CD4-positive, alpha-beta T cell treated with Interleukin-6 at 100 ng/mL for 8 hours (primary cell): ENCODE results near the gene PDE4DIP.
"Not testable (repeated sequence)": the region's sequence is repeated elsewhere in the genome, so short reads cannot be mapped to it uniquely, and the experiment has no call there.

Source experiments
- DNase-seq: peaks from one replicate; pipeline ENCODE4 v3.0.0-alpha.2; 2020; ENCODE audit warnings: mixed read lengths, low spot score

Gene PDE4DIP

DNA sequence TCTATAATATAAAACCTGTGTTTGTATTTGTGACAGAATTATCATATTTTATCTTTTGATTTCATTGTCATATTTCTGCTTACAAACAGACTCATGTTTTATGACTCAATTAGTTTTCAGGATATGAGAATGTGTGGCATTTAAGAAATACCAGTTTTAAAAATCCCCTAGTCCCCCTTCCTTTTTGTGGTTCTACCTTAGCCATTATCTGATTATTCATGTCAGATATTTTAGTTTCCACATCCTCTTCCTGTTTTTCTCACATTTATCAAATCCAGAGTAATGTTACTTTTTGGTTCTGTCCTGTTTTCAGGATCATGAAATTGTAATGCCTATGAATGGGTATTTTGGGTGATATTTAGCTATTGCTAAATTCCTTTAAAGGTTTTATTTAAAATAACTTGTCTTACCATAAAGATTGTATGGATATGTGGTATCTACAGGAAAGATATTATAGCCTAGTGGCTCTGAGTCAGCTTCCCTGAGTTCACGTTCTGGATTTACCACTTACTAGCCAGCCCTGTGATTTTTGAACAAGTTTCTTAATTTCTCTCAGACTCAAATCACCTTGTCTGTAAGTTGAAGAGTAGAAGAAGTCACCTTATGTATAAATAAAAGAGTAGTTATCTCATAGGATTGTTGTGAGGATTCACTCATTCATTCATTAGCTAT, 131.8 kb downstream of the PDE4DIP start:
- peak; percentile 1 for DNase-seq

DNA sequence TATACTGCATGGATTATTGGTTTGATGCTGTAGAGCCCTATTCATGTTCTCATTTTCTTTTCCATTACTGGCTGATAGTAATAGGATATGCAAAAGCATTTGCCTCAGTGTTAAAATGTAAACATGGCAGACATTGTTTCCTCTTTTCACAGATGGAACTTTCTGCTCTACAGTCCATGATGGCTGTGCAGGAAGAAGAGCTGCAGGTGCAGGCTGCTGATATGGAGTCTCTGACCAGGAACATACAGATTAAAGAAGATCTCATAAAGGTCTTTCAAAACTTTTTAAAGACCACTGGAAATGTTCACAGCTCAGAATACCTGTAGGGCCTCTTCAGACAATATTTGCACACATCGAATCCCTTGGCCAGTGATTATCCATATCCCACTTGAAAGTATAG, 133.6 kb downstream of the PDE4DIP start:
- DNase-seq: not testable (repeated sequence)

DNA sequence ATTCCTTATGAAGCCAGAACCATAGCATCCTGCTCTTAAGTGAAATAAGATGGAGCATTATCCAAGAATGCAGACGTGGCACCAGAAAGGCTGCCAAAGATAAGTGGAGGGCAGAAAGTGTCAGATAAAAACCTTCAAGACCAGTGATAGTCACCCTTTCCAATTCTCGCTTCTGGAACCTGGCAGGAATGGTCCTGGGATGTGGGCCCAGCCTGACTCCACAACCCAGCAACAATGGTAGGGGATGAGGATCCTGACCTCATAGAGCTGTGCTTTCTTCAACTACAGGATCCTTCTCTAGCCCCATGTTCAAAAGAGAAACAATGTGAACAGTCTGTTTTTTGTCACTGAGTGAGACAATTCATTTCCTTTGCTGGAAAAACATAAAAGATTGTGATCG, 145.2 kb downstream of the PDE4DIP start:
- not testable (repeated sequence) for DNase-seq

DNA sequence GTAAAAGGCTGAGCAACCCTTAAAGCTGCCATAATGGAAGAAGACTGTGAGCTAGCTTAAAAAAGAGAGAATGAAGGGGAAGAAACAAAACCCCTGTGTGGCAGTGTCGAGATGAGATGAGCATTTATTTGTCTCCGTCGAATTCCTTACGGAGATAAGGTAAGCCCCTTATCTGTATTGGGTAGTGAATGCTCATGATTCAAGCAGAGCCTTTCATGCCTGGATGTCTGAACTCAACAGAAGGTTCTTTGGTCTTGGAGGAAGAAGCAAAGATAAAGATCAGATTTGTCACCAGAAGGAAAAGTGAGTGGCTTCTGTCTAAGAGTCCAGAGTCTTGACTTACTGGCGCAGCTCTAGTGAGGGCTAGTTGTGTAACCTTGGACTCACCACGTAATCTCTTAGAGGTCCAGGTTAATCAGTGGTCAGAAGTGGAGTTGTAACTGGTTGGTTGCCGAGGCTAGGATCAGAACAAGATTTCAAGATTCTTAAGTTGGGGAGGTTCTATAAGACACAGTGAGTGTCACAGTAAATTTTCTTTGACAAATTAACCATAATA, 146.1 kb downstream of the PDE4DIP start:
- DNase-seq: not testable (repeated sequence)

DNA sequence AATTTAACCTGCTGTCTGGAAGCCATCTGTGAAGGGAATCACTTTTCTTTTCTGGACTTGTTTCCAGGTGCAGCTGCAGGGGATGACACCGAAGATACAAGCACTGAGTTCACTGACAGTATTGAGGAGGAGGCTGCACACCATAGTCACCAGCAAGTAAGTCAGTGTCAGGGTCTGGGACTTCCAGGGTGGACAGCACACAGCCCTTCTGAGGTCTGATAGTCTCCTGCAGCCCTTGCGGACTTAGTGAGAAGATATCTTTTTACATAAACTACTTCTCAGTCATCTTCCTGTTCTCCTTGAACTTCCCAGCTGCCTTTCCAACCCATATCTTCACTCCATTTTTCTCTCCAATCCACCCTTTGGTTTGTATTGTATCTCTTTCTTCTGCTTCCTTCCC, 147.6 kb downstream of the PDE4DIP start:
- DNase-seq: not testable (repeated sequence)

DNA sequence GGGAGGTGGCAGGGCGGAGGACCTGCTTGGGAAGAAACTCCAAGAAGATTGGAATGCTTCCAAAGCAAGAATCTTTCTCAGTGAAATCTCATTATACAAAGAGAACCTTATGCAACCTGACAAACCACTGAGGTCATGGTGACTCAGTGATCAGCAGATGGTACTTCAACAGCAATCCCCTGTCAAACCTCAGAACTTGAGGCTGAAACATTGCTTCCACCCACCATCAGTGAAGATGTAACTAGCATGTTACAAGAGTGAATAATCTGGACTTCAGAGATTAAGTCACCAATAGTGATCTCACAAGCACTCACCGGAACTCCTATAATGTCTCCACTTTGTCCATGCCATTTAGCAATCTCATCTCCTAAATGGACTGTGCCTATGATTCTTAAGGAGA, 148.1 kb downstream of the PDE4DIP start:
- not testable (repeated sequence) for DNase-seq

DNA sequence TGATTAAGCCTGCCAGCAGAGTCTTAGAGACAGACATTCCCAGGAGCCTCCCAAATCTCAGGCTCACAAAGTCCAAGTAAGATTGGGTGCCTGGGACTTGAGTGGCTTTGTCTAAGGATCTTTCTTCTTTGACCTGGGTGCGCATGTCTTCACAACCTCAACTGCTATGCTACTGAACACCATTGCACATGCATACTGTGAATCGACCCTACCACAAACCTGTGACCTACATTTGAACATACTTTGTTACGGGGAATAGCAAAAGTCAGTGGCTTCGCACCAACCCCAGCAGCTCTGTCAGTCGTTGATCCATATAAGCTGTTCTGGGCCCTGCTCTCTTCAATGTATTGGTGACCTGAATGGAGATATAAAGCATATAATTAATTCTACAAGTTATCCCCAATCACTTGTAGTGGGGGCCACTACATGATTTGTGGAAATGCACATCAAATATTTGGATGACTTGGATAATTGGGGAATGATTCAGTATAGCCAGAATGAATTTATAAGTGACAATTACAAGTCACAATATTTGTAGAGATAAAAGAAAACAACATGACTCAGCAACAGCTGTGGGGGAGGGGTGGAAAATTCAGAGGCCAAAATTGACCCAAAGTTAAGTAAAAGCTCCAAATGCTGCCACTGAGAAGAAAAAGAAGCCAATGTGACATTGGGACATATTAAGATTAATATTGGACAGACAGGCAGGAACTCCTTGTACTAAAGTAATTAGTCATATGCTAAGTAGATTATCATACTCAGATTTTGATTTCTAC, 152.4 kb downstream of the PDE4DIP start:
- DNase-seq: not testable (repeated sequence)

DNA sequence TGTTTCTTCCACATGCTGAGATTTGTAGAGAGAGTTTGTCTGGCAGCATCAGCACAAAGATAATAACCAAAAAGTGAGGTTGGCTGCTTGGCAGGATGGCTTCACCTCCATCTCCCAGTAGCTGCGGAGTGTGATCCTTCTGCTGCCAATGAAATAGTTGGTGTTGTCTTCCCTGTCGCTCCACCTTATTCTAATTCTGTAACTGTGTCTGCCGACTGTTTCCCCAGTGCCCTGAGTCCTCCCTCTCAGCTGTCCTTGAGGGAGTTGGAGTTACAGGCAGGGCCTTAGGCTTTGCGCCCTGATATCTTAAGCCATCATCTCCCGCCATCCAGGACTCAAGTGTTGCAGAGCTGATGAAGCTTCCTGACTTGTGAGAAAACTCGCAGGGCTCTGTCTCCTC, 153.2 kb downstream of the PDE4DIP start:
- DNase-seq: not testable (repeated sequence)

DNA sequence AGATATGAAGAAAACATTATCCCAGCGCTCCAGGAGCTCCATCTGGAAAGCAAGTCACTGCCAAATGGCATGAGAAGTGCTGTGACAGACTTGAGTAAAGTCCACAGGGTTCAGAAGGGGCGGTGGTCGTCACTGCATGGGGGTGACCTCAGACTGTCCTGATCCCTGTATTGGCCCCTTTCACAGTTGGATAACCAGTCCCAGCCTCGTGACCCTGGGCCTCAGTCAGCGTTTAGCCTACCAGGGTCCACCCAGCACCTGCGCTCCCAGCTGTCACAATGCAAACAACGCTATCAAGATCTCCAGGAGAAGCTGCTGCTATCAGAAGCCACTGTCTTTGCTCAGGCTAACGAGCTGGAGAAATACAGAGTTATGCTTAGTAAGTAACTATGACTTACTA, 158.4 kb downstream of the PDE4DIP start:
- DNase-seq: not testable (repeated sequence)

DNA sequence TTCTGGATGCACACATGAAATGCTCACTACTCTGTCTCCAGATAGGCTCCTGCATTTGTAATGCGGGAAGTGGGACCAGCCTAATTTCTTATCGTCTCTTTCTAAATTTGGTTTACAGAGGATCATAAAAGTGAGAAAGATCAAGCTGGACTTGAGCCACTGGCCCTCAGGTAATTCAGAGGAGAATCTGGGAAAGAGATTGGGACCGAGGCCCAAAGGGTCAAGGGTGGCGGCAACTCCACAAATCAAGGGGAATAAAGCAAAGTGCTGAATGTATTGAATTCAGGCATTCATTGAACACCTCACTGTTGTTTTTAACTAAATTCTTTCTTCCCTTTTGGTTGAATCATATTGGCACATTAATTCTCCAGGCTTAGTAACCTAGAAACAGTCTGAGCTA, 164.1 kb downstream of the PDE4DIP start:
- DNase-seq: not testable (repeated sequence)

DNA sequence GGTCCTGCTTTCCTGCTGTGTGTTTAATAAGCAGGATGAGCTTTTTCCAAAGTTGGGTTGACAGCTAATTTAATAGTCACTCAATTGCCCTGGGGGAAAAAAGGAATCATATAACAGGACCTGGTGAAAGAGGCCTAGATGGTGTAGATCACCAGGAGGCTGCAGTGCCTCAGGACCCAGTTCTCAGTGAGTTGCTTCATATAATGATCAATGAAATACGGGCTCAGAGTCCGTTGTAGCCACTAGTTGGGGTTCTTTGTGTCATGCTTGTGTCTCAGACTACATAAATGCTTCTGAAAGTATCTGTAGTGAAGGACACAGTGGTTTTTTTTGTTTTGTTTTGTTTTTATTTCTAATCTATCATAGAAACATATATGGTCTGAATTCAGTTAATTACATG, 164.5 kb downstream of the PDE4DIP start:
- DNase-seq: not testable (repeated sequence)

DNA sequence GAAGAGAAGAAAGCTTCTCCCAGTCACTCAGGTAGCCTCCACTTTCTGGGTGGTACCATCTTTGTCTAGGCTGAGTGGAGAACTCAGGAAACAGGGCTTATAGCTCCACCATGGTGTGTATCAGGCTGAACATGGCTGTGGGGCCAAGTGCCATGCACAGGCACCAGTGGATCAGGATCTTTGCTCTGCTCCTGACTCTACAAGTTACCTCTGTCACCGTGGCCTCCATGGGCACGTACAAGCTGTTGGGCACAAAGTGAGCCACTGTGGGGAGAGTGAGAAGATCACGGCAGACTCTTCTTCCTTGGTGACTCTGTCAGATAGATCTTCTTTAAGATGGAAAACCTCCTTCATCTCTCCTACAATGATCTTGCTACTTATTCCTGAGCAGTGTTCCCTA, 165.5 kb downstream of the PDE4DIP start:
- not testable (repeated sequence) for DNase-seq

DNA sequence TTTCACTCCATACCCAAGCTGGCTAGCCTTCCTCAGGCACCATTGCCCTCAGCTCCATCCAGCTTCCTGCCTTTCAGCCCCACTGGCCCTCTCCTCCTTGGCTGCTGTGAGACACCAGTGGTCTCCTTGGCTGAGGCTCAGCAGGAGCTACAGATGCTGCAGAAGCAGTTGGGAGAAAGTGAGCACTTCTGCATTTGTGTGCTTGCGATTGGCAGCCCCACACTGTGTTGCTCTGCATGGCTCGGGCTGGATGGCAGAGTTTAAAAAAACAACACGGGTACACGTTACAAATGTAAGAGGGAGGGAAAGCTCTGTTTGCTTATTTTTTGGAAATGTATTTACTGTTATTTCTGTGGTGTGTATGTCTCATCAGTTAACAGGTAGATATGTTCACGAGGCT, 168.4 kb downstream of the PDE4DIP start:
- DNase-seq: not testable (repeated sequence)

DNA sequence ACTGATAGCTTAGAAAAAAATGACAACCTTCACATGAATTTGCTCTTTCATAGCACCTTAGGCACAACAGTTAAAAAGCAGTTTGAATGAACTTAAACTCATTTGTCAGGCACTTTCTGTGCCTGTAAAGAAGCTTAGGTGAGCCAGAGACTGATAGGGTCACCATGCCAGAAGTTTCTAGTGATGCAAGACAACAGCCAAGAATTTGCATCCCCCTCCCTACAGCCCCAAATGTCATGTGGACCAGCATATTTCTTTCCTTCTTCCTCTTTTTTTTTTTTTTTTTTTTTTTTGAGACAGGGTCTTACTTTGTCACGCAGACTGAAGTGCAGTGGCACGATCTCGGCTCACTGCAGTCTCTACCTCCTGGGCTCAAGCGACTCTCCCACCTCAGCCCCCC, 169.3 kb downstream of the PDE4DIP start:
- DNase-seq: not testable (repeated sequence)

DNA sequence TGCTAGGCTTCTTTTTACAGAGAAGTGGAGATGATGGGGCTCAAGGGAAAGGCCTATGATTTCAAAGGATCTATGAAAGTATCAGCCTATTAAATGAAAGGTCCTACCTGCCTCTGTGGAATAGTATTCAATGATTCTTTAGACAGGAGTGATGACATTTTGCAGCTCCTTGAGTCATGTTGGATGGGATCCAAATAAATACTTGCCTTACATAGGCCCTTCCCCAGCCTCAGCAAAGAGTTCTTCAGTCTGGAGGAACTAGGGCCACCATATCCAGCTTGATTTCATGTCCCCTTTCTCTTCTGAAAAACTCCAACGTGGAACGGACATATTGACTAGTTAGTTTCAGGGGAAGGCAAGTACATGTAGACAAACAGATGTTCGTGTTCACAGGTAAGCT, 171.3 kb downstream of the PDE4DIP start:
- DNase-seq: not testable (repeated sequence)

DNA sequence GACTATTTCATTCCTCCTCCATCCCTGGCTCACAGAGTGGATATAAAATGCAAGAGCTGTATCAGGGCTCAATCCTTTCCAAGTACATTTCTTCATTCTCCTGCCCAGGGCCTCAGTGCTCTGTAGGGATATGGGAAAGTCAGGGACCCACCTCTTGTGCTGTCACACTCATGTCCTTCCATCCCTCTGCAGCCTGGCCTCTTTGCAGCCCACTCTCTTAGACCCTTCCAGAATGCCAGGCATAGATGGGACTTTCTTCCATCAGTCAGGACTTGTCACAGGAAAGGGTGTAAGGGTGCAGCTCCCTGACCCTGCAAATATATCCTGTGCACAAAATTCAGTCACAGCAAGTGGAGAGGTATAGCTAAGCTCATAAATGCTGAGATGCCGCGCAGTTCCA, 172.4 kb downstream of the PDE4DIP start:
- DNase-seq: not testable (repeated sequence)

DNA sequence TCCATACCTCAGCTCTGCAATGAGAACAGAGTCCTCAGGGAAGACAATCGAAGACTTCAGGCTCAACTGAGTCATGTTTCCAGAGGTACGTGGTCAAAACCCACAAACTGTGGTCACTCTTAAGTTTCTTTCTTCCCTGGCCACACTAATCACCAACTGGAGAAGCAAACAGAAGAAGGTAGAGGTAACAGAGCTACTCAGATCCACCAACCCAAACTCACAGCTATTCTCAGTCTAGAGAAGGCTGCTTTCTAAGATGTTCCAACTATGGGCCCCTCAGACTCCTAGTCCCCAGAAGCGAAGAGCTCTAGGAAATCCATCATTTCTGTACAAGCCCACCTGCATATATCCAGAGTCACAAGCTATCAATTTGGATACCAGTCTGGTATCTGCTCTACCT, 174.3 kb downstream of the PDE4DIP start:
- DNase-seq: not testable (repeated sequence)

DNA sequence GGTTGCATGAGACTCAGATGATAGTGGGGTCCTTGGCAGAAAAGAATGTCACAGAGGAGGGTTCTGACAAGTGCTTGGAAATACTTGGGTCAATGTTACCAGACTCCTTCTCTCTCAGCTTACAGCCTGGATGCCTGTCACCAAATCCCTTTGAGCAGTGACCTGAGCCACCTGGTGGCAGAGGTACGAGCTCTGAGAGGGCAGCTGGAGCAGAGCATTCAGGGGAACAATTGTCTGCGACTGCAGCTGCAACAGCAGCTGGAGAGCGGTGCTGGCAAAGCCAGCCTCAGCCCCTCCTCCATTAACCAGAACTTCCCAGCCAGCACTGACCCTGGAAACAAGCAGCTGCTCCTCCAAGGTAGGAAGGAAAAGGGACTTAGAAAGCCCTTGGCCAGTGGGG, 180.1 kb downstream of the PDE4DIP start:
- DNase-seq: not testable (repeated sequence)

DNA sequence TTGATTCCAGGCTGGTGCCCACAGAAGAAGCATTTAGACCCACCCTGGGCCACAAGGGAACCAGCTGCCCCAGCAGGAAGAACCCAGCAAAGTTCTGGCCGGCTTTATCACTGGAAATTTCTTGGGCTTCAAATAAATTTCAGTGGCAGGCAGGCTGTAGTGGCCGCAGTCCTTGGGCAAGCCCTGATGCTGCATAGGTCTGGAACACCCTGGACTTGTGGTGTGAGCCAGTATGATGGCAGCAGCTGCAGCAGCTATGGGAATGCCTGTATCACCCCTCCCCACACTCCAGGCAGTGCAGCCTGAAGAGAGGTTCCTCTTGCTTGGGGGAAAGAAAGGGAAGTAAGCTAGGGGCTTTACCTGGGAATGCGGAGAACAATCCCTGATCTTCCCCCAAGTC, 189.7 kb downstream of the PDE4DIP start:
- DNase-seq: not testable (repeated sequence)

DNA sequence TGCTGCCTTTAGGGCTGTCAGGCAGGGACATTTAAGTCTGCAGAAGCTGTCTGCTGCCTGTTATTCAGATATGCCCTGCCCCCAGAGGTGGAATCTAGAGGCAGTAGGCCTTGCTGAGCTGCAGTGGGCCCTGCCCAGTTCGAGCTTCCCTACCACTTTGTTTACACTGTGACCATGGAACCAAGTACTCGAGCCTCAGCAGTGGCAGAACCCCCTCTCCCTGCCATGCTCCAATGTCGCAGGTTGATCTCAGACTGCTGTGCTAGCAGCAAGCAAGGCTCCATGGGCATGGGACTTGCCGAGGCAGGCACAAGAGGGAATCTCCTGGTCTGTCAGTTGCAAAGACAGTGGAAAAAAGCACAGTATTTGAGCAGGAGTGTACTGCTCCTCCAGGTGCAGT, 198.8 kb downstream of the PDE4DIP start:
- DNase-seq: not testable (repeated sequence)

DNA sequence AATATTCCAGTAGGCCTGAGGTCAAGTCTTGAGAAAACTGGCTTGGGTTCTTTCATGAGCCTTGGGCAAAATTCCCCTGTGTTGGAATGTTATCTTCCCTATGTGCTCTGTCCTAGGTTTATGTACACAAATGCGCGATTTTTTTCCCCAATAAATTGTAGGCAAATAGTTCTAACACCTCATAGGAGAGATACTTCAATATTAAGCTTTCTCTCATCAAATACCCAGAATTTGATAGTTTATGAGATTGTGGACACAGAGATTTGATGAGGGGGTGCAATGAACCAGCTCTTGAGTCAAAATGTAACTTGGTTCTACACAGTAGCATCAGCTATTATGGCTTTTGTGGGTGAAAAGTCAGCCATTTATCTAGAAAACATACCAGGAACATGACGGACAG, 220.4 kb downstream of the PDE4DIP start:
- DNase-seq: not testable (repeated sequence)

DNA sequence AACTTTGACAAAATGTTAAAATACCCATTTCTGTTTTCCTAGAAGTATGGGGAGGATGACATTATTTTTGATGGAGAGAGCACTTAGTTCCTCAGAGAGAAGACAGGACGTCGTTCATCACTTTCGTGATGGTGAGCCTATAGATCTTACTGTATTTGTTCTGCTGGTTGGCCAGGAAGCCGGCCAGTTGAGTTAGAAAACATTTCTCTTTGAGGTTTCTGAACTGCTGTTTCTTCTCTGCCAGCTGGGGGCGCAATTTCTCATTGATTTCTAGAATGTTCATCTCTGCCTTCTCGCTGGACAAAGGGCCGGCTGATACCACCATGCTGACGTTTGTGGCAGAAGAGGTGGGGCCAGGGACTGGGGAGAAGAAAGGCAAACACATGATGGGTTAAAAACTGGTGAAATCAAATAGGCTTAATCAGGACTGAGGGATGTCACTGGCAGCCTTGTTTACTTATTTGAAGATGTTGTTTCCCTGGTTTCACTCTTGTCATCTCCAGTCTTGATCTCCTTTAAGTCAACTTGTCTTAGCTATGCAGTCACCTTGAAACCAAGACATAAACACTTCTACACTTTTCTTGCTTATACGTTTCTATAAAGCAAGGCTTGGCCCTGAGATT, 231.4 kb downstream of the PDE4DIP start:
- DNase-seq: not testable (repeated sequence)
